ENCODE measurements around the gene LRRC30. TPM values are rescaled to one million over a fixed set of nuclear protein-coding genes. Genes with fewer than 3 reads are reported as not detected.

Gene LRRC30
- polyA plus RNA-seq, 1 donor (not counting 4 experiments of a cell fraction or from before 2014, with no cell fraction given): not detected

DNA sequence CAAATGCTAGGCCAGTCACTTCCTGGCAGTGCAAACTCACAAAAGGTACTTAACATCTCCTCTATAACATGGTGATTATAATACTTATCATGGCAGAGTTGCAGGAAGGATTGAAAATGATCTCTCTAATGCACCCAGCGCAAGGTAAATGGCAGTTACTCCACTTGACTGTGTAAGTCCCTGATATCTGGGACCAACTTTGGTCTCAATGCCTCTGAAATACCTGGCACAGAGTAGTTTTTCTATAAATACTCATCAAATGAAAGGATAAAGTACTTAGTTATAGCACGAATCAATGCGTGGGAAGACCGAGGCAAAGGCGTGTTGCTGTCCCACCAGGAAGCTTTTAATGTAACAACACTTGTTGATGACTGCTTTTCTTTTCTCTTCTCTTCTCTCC lies 24.8 kb downstream of the LRRC30 start:
- Histone ChIP-seq H3K36me3 (ENCODE audit: control insufficient read depth in 2 of 2, extremely low read depth in 1 of 2, insufficient read depth in 2 of 2, low read length in 2 of 2) (no peaks in the 10 kb centered on the region), H3K9me3 (ENCODE audit: control insufficient read depth, low read depth, low read length) (no peaks in the 10 kb centered on the region), H3K9ac (ENCODE audit: control insufficient read depth, extremely low read depth, insufficient read depth, low read length) (no peak overlapping the region), H3K4me3 (ENCODE audit: control insufficient read depth in 2 of 3, extremely low read depth in 1 of 3, insufficient read depth in 2 of 3, low read depth in 1 of 3, low read length in 3 of 3) (no peak overlapping the region), H3K9me1 (ENCODE audit: control insufficient read depth, extremely low read depth, insufficient read depth, low read length) (no peaks in the 10 kb centered on the region), H3K27ac (ENCODE audit: control insufficient read depth, insufficient read depth, low read length) (no peak overlapping the region), H3K79me2 (ENCODE audit: control insufficient read depth, insufficient read depth, low read length) (no peaks in the 10 kb centered on the region), H3K4me2 (ENCODE audit: control insufficient read depth, extremely low read depth, insufficient read depth, low read depth, low read length) (no peak overlapping the region), H3K27me3 (ENCODE audit: control insufficient read depth, extremely low read depth, insufficient read depth, low read length) (peaks cover 10% of the 10 kb centered on the region), H3K4me1 (ENCODE audit: control insufficient read depth, extremely low read depth, insufficient read depth, low read length) (no peaks in the 10 kb centered on the region), H4K20me1 (ENCODE audit: control insufficient read depth, extremely low read depth, insufficient read depth, low read length) (no peaks in the 10 kb centered on the region), H2AFZ (ENCODE audit: control insufficient read depth, low read length) (no peak overlapping the region)
- dilution Hi-C loops (cut with MboI; ENCODE audit: extremely low pct_ligation_motif_present, low sequenced_read_pairs): no loop called here
- DNase-seq (ENCODE audit: low read depth, low spot score): no peak
- FAIRE-seq: no peak
- TF ChIP-seq CTCF (optimal IDR thresholded peaks at IDR 0.05 in 1 of 3, IDR thresholded peaks at IDR 0.05 in 1 of 3, conservative IDR thresholded peaks at IDR 0.05 in 1 of 3; ENCODE audit: extremely low read depth in 1 of 3, insufficient read depth in 2 of 3, low read length in 3 of 3): no peak
- no peak for TF ChIP-seq EZH2 (IDR thresholded peaks at IDR 0.05; ENCODE audit: low read length)

GRCh38 chr18:7256618-7257425 lies 25.9 kb downstream of the LRRC30 start:
- H3K9me3 ChIP-seq (ENCODE audit: control insufficient read depth, low read depth, low read length): no peaks in the 10 kb centered on the region
- H3K79me2 ChIP-seq (ENCODE audit: control insufficient read depth, insufficient read depth, low read length): no peaks in the 10 kb centered on the region
- peaks cover 10% of the 10 kb centered on the region for H3K27me3 ChIP-seq (ENCODE audit: control insufficient read depth, extremely low read depth, insufficient read depth, low read length)
- DNase-seq (ENCODE audit: low read depth, low spot score): no peak
- H3K4me2 ChIP-seq (ENCODE audit: control insufficient read depth, extremely low read depth, insufficient read depth, low read depth, low read length): no peak overlapping the region
- H3K9me1 ChIP-seq (ENCODE audit: control insufficient read depth, extremely low read depth, insufficient read depth, low read length): no peaks in the 10 kb centered on the region
- H3K9ac ChIP-seq (ENCODE audit: control insufficient read depth, extremely low read depth, insufficient read depth, low read length): no peak overlapping the region
- H3K4me1 ChIP-seq (ENCODE audit: control insufficient read depth, extremely low read depth, insufficient read depth, low read length): no peaks in the 10 kb centered on the region
- no peak for FAIRE-seq
- H3K36me3 ChIP-seq (ENCODE audit: control insufficient read depth in 2 of 2, extremely low read depth in 1 of 2, insufficient read depth in 2 of 2, low read length in 2 of 2): no peaks in the 10 kb centered on the region
- no peak overlapping the region for H3K4me3 ChIP-seq (ENCODE audit: control insufficient read depth in 2 of 3, extremely low read depth in 1 of 3, insufficient read depth in 2 of 3, low read depth in 1 of 3, low read length in 3 of 3)
- no peak overlapping the region for H3K27ac ChIP-seq (ENCODE audit: control insufficient read depth, insufficient read depth, low read length)
- dilution Hi-C loops (cut with MboI; ENCODE audit: extremely low pct_ligation_motif_present, low sequenced_read_pairs): no loop called here
- no peak overlapping the region for H2AFZ ChIP-seq (ENCODE audit: control insufficient read depth, low read length)
- TF ChIP-seq EZH2 (IDR thresholded peaks at IDR 0.05; ENCODE audit: low read length) (no peak), CTCF (optimal IDR thresholded peaks at IDR 0.05 in 1 of 3, IDR thresholded peaks at IDR 0.05 in 1 of 3, conservative IDR thresholded peaks at IDR 0.05 in 1 of 3; ENCODE audit: extremely low read depth in 1 of 3, insufficient read depth in 2 of 3, low read length in 3 of 3) (no peak)
- no peaks in the 10 kb centered on the region for H4K20me1 ChIP-seq (ENCODE audit: control insufficient read depth, extremely low read depth, insufficient read depth, low read length)

Measured in keratinocyte (primary cell).